GM06990 (cell line): Measurements from ENCODE around the gene LPAR5.

Source experiments
- DNase-seq: peaks from one replicate; pipeline ENCODE4 v3.0.0-alpha.2; 2011; ENCODE audit not compliant: insufficient read length; ENCODE audit errors: extremely low read depth
- H3K27me3 ChIP-seq: replicated peaks from 2 replicates; pipeline ENCODE4 v1.6.0; 2011; ENCODE audit warnings: low read length; ENCODE audit not compliant: control insufficient read depth, insufficient read depth
- H3K36me3 ChIP-seq: 2 replicates; pipeline ENCODE4 v1.5.1; 2011; ENCODE audit warnings: low read length; ENCODE audit not compliant: control insufficient read depth, insufficient read depth
- H3K4me3 ChIP-seq: replicated peaks from 2 replicates; pipeline ENCODE4 v1.5.1; 2011; ENCODE audit warnings: low read depth, mild to moderate bottlenecking, control low read depth, low read length
- TF ChIP-seq, protein P1 (sequence below): IDR thresholded peaks from 2 replicates; pipeline ENCODE4 v1.5.1; 2011; ENCODE audit warnings: low read length, control low read depth, mild to moderate bottlenecking, inconsistent platforms; ENCODE audit not compliant: insufficient read depth, poor library complexity, severe bottlenecking

Gene LPAR5

DNA sequence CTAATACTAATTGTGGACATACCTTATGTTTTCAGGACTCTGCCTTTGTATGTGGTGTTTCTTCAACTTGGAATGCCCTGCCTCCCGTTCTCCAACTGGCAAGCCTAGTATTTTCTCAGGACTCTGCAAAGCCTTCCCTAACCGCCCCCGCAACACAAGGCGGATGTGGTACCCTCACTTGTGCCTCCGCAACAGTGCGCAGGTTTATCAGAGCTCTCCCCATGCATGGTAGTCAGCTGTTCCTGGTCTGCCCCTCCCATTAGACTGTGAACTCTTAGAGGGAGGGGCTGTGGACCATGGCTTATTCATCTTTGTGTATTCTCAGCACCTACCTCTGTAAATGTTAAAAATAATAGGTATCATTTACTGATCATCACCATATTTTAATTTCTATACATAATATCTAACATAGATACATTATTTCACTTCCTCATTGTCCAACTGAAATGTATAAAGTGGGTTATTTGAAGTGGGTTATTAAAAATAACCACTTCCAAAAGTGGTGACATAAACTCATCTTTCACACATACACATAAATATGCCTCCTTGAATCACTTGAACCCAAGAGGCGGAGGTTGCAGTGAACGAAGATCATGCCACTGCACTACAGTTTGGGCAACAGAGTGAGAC, 9.0 kb downstream of the LPAR5 start:
- H3K36me3 ChIP-seq, result peaks cover 2% of the 10 kb centered on the region
- no peak for DNase-seq
- H3K4me3 ChIP-seq, result no peak overlapping the region
- no peaks in the 10 kb centered on the region for H3K27me3 ChIP-seq
- TF ChIP-seq, protein P1, sequence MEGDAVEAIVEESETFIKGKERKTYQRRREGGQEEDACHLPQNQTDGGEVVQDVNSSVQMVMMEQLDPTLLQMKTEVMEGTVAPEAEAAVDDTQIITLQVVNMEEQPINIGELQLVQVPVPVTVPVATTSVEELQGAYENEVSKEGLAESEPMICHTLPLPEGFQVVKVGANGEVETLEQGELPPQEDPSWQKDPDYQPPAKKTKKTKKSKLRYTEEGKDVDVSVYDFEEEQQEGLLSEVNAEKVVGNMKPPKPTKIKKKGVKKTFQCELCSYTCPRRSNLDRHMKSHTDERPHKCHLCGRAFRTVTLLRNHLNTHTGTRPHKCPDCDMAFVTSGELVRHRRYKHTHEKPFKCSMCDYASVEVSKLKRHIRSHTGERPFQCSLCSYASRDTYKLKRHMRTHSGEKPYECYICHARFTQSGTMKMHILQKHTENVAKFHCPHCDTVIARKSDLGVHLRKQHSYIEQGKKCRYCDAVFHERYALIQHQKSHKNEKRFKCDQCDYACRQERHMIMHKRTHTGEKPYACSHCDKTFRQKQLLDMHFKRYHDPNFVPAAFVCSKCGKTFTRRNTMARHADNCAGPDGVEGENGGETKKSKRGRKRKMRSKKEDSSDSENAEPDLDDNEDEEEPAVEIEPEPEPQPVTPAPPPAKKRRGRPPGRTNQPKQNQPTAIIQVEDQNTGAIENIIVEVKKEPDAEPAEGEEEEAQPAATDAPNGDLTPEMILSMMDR, result no peak

- Histone ChIP-seq H3K27me3 (no peaks in the 10 kb centered on the region), H3K36me3 (peaks cover 16% of the 10 kb centered on the region), H3K4me3 (peak overlapping the region; percentile 27)
- TF ChIP-seq, protein P1, result no peak
- DNase-seq, result no peak
These were observed 14.9 kb downstream of the LPAR5 start for GRCh38 chr12:6620885-6621274.

- Histone ChIP-seq H3K27me3 (no peaks in the 10 kb centered on the region), H3K36me3 (peaks cover 16% of the 10 kb centered on the region), H3K4me3 (peak overlapping the region; percentile 27)
- TF ChIP-seq, protein P1, result peak; percentile 24
- peak; percentile 27 for DNase-seq
These were observed 15.4 kb downstream of the LPAR5 start for GRCh38 chr12:6620137-6620884.

GRCh38 chr12:6618483-6619225, 17.1 kb downstream of the LPAR5 start:
- no peak for DNase-seq
- H3K27me3 ChIP-seq, result no peaks in the 10 kb centered on the region
- peaks cover 14% of the 10 kb centered on the region for H3K36me3 ChIP-seq
- TF ChIP-seq, protein P1, result no peak
- no peak overlapping the region for H3K4me3 ChIP-seq

DNA sequence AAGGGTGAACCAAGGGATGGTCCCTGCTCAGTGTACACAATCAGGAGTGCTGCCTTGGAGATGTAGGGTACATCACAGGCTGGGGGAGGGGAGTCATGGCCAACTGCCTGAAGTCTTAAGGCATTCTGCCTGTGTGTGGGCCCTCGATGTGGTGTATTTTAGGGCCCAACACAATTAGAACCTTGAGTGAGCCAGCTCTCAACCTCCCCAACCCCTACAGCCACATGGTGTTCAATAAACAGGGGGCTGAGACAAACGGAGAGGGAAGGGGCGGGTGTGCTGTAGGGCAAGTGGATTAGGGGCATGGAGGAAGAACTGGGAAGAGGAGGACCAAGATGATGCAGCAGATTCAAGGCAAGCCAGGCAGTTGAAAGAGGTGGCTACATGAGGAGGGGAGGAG, 20.0 kb downstream of the LPAR5 start:
- TF ChIP-seq, protein P1, result no peak
- no peaks in the 10 kb centered on the region for H3K27me3 ChIP-seq
- no peak for DNase-seq
- no peak overlapping the region for H3K4me3 ChIP-seq
- peaks cover 9% of the 10 kb centered on the region for H3K36me3 ChIP-seq
